ENCODE results near the gene CFAP299. TPM values are rescaled to one million over a fixed set of nuclear protein-coding genes. Genes with fewer than 3 reads are reported as not detected.

The CFAP299 gene
- total and polyA plus RNA-seq, 2 experiments from 2014 or later = not detected

DNA sequence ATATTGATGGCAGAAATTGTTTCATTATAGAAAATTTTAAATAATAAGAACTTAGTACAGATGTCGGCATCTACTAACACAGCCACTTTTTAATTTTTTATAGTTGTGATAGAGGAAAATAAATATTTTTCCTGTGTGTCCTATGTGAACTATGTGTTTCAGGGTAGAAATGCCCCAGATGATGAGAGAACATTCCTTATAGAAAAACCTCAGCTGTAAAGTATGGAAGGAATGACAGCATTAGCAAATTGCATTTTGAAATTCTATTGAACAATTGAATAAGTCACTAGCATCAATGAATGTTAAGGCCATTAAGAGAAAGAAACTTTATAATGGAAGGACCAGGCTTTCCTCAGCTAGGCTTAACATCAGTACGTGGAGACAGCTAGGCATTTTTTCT is 149.2 kb downstream of the CFAP299 start:
- no peak overlapping the region for H3K4me2 ChIP-seq
- no peak overlapping the region for H3K27ac ChIP-seq
- H3K4me1 ChIP-seq (ENCODE audit: insufficient read depth) = no peaks in the 10 kb centered on the region
- H3K9me3 ChIP-seq (ENCODE audit: low read depth) = no peaks in the 10 kb centered on the region
- 94% methylated on average over 2 of the region's 2 CpGs for WGBS (ENCODE audit: low lambda C conversion rate, missing lambda C conversion rate)
- no peak for TF ChIP-seq EZH2 (IDR thresholded peaks at IDR 0.05; ENCODE audit: borderline replicate concordance)
- TF ChIP-seq EZH2phosphoT487 (IDR thresholded peaks at IDR 0.05; ENCODE audit: low read depth, severe bottlenecking, unreplicated experiment) = no peak
- TF ChIP-seq, protein P1, sequence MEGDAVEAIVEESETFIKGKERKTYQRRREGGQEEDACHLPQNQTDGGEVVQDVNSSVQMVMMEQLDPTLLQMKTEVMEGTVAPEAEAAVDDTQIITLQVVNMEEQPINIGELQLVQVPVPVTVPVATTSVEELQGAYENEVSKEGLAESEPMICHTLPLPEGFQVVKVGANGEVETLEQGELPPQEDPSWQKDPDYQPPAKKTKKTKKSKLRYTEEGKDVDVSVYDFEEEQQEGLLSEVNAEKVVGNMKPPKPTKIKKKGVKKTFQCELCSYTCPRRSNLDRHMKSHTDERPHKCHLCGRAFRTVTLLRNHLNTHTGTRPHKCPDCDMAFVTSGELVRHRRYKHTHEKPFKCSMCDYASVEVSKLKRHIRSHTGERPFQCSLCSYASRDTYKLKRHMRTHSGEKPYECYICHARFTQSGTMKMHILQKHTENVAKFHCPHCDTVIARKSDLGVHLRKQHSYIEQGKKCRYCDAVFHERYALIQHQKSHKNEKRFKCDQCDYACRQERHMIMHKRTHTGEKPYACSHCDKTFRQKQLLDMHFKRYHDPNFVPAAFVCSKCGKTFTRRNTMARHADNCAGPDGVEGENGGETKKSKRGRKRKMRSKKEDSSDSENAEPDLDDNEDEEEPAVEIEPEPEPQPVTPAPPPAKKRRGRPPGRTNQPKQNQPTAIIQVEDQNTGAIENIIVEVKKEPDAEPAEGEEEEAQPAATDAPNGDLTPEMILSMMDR (IDR thresholded peaks at IDR 0.05; ENCODE audit: poor library complexity) = no peak
- no peak overlapping the region for H3K4me3 ChIP-seq
- no peaks in the 10 kb centered on the region for H3K27me3 ChIP-seq
- H3K79me2 ChIP-seq = no peaks in the 10 kb centered on the region
- H2AFZ ChIP-seq = no peak overlapping the region
- no peaks in the 10 kb centered on the region for H4K20me1 ChIP-seq (ENCODE audit: insufficient read depth, poor library complexity, severe bottlenecking)
- no peaks in the 10 kb centered on the region for H3K36me3 ChIP-seq (replicated peaks; ENCODE audit: insufficient read depth, low read depth)
- no peak for DNase-seq (ENCODE audit: low spot score)
- no peaks in the 10 kb centered on the region for H3K9me2 ChIP-seq (replicated peaks; ENCODE audit: insufficient read depth)

DNA sequence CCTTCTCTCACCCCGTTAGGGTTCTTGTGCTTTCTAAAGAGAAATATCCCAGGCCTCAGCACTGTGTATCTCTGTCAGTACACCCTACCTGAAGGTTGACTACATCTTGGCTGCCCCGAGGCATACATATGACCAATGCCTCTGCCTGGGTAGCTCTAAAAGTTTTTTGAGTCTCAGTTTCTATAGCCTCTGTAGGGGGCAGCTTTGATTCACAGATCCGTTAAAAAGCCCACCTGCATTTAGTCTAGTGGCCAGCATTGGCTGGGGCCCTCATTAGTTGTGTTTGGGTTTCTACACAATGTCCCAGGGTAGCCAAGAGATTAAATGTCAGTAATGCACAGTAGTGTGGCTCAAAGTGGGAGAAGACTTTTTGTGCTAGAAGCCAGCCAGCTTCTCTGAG is 151.1 kb downstream of the CFAP299 start:
- Histone ChIP-seq H3K4me3 (no peak overlapping the region), H3K9me3 (ENCODE audit: low read depth) (no peaks in the 10 kb centered on the region), H3K79me2 (no peaks in the 10 kb centered on the region), H3K36me3 (replicated peaks; ENCODE audit: insufficient read depth, low read depth) (no peaks in the 10 kb centered on the region), H3K27me3 (no peaks in the 10 kb centered on the region), H4K20me1 (ENCODE audit: insufficient read depth, poor library complexity, severe bottlenecking) (no peaks in the 10 kb centered on the region), H3K9me2 (replicated peaks; ENCODE audit: insufficient read depth) (no peaks in the 10 kb centered on the region), H3K27ac (no peak overlapping the region), H2AFZ (no peak overlapping the region), H3K4me2 (no peak overlapping the region), H3K4me1 (ENCODE audit: insufficient read depth) (no peaks in the 10 kb centered on the region)
- TF ChIP-seq EZH2phosphoT487 (IDR thresholded peaks at IDR 0.05; ENCODE audit: low read depth, severe bottlenecking, unreplicated experiment) (no peak), EZH2 (IDR thresholded peaks at IDR 0.05; ENCODE audit: borderline replicate concordance) (no peak)
- TF ChIP-seq, protein P1 (IDR thresholded peaks at IDR 0.05; ENCODE audit: poor library complexity) = no peak
- DNase-seq (ENCODE audit: low spot score) = no peak
- WGBS (ENCODE audit: low lambda C conversion rate, missing lambda C conversion rate) = 67% methylated on average over 3 of the region's 3 CpGs

DNA sequence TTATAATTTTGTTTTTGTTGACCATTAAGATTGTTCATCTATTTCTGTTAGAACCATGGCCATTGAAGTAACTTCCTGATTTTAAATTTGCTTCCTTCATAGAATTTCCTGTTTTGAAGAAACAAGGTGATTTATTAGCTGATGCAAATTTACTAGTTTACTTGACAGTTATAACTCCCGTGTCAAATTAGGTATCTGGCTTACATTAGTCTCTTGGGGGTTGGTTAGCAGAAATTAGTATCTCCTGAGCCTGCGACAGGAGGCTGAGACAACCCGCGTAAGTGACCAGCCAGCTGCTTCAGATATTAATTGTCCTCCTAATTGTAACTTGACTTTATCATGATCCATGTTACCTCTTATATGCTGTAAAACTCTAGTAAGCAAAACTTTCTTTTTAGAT is 154.3 kb downstream of the CFAP299 start:
- Histone ChIP-seq H3K9me3 (ENCODE audit: low read depth) (no peaks in the 10 kb centered on the region), H4K20me1 (ENCODE audit: insufficient read depth, poor library complexity, severe bottlenecking) (no peaks in the 10 kb centered on the region), H3K36me3 (replicated peaks; ENCODE audit: insufficient read depth, low read depth) (no peaks in the 10 kb centered on the region), H3K4me2 (no peak overlapping the region), H3K9me2 (replicated peaks; ENCODE audit: insufficient read depth) (no peaks in the 10 kb centered on the region), H3K27ac (no peak overlapping the region), H3K79me2 (no peaks in the 10 kb centered on the region), H3K4me1 (ENCODE audit: insufficient read depth) (no peaks in the 10 kb centered on the region), H2AFZ (no peak overlapping the region), H3K27me3 (no peaks in the 10 kb centered on the region), H3K4me3 (no peak overlapping the region)
- TF ChIP-seq EZH2 (IDR thresholded peaks at IDR 0.05; ENCODE audit: borderline replicate concordance) (no peak), EZH2phosphoT487 (IDR thresholded peaks at IDR 0.05; ENCODE audit: low read depth, severe bottlenecking, unreplicated experiment) (no peak)
- TF ChIP-seq, protein P1 (IDR thresholded peaks at IDR 0.05; ENCODE audit: poor library complexity) = no peak
- no peak for DNase-seq (ENCODE audit: low spot score)
- 69% methylated on average over 4 of the region's 4 CpGs for WGBS (ENCODE audit: low lambda C conversion rate, missing lambda C conversion rate)

DNA sequence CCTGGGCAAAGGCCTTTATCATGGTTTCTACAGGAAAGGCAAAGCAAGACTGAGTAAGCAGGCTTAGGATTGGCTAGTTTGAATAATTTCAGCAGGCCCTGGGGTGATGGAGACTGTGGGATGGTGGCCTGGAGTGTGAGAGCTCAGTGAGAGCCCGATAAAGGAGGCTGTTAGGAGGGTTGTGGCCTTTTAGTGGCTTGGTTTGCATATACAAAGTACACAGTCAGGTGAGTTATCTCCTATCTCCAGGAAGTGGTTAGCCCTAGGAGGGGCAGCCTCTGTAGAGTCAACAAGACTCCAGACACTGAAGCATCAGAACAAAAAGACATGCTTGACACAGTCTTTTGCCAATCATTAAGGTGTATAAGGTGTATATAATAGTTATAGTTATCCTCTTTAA is 157.2 kb downstream of the CFAP299 start:
- H3K27ac ChIP-seq = no peak overlapping the region
- no peaks in the 10 kb centered on the region for H3K9me2 ChIP-seq (replicated peaks; ENCODE audit: insufficient read depth)
- DNase-seq (ENCODE audit: low spot score) = peak; percentile 31
- no peaks in the 10 kb centered on the region for H4K20me1 ChIP-seq (ENCODE audit: insufficient read depth, poor library complexity, severe bottlenecking)
- H3K4me1 ChIP-seq (ENCODE audit: insufficient read depth) = no peaks in the 10 kb centered on the region
- no peak overlapping the region for H3K4me2 ChIP-seq
- no peaks in the 10 kb centered on the region for H3K27me3 ChIP-seq
- H3K4me3 ChIP-seq = no peak overlapping the region
- no peaks in the 10 kb centered on the region for H3K9me3 ChIP-seq (ENCODE audit: low read depth)
- TF ChIP-seq EZH2 (IDR thresholded peaks at IDR 0.05; ENCODE audit: borderline replicate concordance) (no peak), EZH2phosphoT487 (IDR thresholded peaks at IDR 0.05; ENCODE audit: low read depth, severe bottlenecking, unreplicated experiment) (no peak)
- TF ChIP-seq, protein P1 (IDR thresholded peaks at IDR 0.05; ENCODE audit: poor library complexity) = no peak
- no peak overlapping the region for H2AFZ ChIP-seq
- 58% methylated on average over 1 of the region's 1 CpG for WGBS (ENCODE audit: low lambda C conversion rate, missing lambda C conversion rate)
- no peaks in the 10 kb centered on the region for H3K79me2 ChIP-seq
- H3K36me3 ChIP-seq (replicated peaks; ENCODE audit: insufficient read depth, low read depth) = no peaks in the 10 kb centered on the region
